ENCODE results near the gene AKT3. TPM values are rescaled to one million over a fixed set of nuclear protein-coding genes. Genes with fewer than 3 reads are reported as not detected.

AKT3 gene
- total RNA-seq, 1 experiment from 2014 or later, result 56.9 TPM

GRCh38 chr1:243508303-243508713, 341.7 kb downstream of the AKT3 start:
- DNase-seq (ENCODE audit: low spot score), result no peak

DNA sequence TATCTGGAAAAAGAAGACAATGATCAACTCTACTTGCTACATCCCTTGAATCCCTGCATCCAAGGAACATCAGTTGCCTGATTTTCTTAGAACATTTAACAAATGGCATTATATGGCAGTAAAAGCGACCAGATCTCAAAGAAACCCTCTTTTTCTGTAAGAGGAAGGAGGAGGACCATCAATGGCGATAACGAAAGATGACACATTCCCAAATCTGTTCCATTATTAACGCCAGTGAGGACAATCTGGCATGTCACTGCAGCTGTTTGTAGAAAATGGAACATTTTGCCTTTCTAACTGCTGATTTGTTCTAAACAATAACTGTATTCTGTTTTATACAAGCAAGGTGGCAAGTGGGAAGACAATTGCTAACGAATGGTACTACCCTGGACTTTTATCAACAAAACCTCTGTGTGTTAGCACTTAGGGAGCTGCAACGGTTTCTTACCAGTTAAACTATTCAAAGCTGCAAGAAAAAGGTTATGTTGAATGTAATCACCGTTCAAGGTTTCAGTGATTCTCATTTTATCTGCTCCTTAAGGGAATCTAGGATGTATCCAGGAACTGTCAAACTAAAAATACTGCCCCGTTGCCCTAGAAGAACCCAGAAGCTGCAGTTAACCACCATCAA, 342.3 kb downstream of the AKT3 start:
- no peak for DNase-seq (ENCODE audit: low spot score)

DNA sequence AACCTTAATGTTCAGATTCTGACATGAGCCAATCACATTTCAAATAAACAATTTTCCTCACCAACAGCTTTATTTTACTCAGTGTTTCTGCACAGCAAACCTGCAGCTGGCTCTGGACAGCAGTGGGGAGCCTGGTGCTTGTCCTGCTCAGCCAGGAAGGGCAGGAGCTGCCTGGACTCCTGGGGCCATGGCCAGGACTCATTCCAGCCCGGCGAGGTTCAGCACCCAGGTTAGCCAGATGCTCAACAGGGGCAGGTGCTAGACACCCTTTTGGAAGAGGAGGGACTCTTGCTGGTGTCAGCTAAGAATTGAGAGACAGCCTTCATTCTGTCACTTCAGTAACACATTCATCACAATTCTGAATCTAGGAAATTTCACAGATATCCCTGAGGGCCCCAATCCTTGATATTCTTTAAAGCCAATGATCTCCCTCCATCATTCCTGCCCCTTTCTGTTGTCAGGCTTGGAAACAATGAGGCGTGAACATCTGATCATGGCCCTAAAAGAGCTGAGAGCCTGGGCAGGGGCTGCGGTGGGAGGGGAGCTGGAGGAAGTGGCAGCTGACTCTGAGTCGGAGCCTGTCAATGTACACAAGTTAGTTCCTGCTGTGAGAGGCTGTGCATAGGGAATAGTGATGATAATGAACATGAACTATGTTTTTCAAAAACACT, 342.9 kb downstream of the AKT3 start:
- DNase-seq (ENCODE audit: low spot score), result peak; percentile 27

DNA sequence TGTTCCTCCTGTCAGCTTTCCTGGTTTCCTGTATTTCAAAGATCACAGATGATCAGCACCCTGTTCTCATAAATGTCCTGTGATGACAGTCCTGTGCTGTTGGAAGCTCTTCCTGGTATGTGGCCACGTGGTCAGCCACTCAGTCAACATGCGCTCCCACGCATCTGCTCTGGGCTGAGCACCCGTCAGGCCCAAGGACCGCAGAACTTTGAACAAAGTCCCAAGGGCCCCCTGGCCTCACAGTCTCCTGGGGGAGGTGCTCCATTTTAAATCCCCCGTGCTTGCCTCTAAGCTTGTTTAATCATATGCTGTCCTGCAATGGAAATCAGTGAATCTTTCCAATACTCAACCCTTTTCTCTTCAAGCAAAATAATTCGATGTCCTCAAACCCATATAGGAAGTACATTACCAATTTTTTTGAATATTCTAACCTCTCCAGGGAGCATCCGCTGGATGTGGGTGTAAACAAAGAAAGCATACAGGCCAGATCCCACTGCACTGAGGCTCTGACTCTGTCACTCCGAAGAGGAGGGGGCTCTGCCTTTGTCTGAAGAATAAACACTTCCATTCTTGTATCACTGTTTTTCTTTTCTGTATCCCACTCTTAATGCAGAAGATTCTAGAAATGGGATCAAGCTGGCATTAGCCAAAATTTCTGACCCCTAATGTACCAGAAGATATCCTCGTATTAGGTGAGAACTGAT, 343.9 kb downstream of the AKT3 start:
- DNase-seq (ENCODE audit: low spot score), result no peak

- DNase-seq (ENCODE audit: low spot score), result no peak
These were observed 346.9 kb downstream of the AKT3 start for GRCh38 chr1:243503155-243503554.

DNA sequence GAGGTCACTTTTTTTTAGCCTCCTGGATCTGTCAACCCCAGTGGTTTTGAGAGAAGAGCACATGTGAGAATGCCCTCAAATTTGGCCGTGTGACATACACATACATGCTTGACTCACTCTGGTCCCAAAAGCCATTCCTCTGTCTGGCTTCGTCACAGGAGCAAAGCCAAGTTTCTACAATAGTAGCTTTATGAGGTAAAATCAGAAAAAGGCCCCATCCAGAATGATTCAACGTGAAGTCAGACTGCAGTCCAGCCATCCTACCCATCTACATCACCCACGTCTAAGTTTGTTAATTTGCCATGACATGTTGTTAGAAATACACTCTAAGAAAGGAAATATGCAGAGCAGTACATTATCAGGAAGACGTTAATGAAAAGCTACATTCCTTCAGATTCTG, 349.0 kb downstream of the AKT3 start:
- DNase-seq (ENCODE audit: low spot score), result peak; percentile 28

- DNase-seq (ENCODE audit: low spot score), result no peak
These were observed 349.5 kb downstream of the AKT3 start for GRCh38 chr1:243500512-243500911.

DNA sequence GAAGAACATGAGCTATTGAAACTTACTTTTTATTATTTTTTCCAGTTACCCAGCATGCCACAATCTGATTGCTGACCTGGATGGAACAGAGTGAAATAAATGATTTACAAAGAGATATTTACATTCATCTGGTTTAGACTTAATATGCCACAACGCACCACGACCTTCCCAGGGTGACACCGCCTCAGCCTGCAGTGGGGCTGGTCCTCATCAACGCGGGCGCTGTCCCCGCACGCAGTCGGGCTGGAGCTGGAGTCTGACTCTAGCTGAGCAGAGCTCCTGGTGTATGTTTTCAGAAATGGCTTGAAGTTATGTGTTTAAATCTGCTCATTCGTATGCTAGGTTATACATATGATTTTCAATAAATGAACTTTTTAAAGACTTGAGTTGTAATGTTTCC, 350.3 kb downstream of the AKT3 start:
- no peak for DNase-seq (ENCODE audit: low spot score)

DNA sequence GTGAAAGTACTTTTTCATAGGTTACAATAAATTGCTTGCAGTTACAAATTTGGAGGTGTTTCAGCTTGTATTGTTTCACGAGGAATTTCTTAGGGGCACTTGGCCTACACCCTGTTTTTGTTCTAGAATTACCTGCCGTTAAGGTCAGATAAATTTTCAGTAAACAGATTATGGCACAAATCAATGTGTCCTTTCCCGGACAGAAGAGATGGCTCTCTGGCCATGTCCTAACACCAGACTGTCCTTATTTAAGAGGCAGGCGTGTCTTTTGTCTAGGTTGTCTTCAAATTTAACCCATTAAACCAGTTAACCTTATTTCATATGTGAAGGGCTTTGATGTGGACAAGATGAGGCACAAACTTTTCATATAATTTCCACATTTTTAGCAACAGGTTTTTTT, 350.8 kb downstream of the AKT3 start:
- no peak for DNase-seq (ENCODE audit: low spot score)

DNA sequence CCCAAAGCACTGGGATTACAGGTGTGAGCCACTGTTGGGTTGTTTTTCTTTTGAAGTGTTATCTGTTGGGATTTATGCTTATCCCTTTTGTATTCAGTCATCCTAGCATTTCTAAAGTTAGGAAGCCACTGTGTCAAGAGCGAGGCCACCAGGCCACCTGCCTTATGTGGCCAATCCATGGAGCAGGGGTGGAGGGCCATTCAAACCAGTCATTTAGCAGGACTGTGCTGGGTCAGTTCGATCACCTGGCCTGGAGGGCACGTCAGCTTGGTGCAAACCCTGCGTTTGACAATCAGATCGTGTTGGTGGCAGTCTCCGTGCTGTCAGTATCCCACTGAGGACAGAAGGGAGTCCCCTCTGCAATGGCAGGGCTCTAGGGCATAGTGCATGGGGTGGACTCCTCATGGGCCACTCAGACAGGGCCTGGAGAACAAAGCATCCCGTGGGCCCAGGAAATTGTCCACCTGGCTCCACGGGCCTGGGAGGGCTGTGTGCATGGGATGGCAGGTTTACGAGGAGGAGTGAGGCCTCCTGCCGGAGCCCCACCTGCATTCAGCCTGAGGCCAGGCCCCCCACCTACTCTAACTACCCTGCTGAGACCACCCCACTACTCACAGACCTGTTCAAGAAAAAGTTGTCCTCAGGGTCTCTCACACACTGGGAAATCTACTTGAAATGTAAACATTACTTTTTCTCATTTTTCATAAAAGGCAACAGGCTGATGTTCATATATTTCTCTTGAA, 351.9 kb downstream of the AKT3 start:
- DNase-seq (ENCODE audit: low spot score), result no peak

DNA sequence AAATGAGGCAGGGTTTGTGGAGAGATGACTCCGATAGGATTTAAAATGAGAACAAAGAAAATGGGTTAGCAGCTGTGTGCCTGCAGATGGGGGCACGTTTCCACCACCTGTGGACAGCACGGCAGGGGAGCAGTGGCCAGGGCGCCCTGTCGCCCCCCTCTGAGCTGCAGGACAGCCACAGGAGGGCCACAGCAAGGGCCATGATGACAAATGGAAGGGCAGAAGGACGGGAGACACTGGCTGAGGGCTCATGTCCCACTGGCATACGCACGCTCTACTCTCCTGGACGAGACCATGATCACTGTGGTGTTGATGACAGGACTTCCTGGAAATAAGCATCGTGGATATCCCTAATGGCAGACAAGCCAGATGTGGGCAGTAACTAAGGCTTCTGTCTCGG, 353.2 kb downstream of the AKT3 start:
- DNase-seq (ENCODE audit: low spot score), result no peak

DNA sequence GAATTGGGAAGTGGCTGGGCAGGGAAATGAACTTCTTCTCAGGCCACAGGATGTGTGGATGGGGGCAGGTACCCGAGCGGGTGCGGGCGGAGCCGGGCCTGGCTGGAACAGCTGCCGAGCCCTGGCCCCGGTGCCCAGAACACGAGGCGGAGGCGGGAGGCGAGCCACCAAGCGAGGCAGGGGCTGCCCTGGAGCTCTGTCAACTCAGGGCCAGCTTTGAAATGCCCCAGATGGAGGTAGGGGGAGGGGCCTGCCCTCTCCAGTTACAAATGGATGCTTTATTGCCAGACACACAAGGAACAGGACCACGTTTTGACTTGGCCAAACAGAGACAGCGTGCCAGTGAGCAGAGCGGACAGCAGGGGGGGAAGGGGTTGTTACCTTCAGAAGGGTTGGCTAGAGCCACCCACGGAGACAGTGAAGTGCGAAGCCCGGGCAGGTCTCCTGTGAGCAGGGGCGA, 353.8 kb downstream of the AKT3 start:
- no peak for DNase-seq (ENCODE audit: low spot score)

DNA sequence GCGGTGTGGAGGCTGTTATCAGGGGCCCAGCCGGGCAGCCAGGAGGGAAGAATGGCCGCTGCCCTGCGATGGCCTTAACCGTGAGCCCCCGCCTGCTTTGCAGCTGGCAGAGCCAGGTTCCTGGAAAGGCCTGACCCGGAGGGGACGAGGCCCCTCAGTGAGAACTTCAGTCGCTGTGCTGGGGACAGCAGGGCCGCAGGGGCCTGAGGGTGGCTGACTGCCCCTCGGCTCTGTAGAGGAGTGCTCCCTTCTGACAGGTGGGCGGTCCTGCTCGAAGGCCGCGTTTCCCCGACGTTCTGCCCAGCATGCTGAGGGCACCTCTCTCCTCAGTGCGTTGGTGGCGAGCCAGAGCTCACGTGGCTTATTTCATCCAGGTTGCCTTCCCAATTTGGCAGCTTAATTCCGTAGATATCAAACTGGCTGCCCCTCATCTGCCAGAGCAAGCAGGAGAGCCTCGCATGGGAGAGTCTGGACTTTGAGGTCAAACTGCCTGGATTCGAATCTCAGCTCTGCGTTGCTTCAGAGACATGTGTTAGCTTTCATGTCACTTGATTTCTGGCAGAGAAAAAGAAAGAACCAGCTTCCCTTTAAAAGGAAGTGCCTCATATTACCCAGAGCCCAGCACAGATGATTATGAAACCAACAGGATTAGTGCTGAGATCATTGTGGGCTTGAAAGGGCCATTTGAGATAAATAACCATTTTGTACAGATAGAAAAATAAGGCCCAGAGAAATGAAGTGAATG, 354.4 kb downstream of the AKT3 start:
- DNase-seq (ENCODE audit: low spot score), result no peak

- DNase-seq (ENCODE audit: low spot score), result no peak
These were observed 355.2 kb downstream of the AKT3 start for GRCh38 chr1:243494741-243495431.

- no peak for DNase-seq (ENCODE audit: low spot score)
These were observed 356.6 kb downstream of the AKT3 start for GRCh38 chr1:243493156-243494129.

DNA sequence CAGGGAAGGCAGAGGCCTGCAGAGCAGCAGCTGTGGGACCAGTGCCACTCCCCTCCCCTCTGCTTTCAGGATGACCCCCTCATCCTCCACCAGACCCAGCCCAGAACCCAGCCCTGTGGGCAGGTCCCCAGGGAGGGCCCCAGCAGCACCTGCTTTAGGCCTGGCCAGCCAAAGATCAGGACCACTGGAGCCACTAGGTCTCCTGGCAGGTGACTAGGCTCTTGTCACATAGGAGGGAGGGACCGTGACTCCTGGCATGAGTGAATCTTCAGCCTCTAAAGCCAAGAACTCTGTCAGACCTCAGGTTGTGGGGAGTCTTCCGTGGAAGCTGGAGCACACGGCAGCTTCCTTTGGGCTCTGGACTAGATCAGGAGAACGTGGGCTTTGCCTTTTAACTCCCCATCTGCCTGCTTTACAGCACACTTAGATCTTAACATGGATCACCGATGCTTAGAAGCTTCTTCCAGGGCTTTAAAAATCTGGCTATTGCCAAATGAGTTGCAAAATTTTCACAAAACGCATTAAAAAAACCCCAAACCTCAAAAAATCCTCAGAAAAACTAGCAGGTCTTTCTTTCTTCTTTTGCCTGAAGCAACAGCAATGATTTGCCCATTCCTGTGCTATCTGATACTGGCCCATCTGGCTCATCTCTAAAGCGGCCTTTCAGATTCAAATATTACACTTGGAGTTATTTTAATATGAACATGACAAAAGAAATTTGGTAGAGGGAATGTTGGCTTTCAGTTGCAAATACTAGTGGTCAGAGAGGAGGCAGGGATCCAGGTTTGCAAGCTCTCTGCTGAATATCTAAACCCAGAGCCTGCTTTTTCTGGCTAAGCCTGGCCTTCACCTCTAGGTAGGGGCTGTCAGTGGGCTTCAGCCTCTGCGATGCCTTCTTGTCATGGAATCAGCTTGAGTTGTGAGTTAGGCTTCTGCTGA, 359.0 kb downstream of the AKT3 start:
- no peak for DNase-seq (ENCODE audit: low spot score)

DNA sequence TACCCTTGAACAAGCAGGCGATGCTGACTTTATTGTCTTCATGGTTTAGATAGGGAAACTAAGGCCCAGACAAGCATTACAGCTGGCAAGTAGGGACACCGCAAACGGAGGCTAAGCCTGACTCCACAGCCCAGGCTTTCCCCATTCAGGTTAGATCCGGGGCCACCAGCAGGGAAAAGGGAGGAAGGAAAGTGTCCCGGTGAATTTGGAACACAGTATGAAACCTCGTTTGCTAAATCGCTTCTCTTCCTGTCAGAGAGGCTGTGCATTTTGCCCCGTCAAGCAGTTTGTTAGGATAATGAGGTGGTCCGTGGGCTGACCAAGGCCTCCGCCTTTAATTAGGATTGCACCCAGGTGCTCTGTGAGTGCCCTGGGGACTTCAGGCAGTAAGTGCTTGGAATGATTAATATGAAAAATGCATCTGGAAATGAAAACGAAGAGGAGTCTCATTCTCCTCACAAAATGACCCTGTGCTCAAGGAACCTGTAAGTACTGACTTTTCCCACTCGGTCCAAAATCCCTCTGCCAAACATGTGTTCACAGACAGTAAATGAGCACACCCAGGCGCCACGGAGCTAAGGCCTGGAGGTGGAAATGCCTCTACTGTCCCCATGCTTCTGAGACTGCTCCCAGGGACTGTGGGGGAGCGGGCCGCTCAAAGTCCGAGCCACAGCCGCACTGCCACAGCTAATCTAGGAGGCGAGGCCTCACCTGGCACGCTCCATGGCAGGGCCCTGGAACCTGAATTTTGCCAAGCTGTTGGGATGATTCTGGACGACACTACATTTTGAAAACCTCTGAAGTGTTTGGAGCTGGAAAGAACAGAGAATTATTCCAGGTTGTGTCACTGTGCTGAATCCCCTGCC, 360.1 kb downstream of the AKT3 start:
- no peak for DNase-seq (ENCODE audit: low spot score)

- no peak for DNase-seq (ENCODE audit: low spot score)
These were observed 360.9 kb downstream of the AKT3 start for GRCh38 chr1:243489158-243489527.
